ENCODE data around the gene TDO2. TPM values are rescaled to one million over a fixed set of nuclear protein-coding genes. Genes with fewer than 3 reads are reported as not detected.

TDO2 gene
- total RNA-seq, 1 donor from 2014 or later, result 3.0 TPM

DNA sequence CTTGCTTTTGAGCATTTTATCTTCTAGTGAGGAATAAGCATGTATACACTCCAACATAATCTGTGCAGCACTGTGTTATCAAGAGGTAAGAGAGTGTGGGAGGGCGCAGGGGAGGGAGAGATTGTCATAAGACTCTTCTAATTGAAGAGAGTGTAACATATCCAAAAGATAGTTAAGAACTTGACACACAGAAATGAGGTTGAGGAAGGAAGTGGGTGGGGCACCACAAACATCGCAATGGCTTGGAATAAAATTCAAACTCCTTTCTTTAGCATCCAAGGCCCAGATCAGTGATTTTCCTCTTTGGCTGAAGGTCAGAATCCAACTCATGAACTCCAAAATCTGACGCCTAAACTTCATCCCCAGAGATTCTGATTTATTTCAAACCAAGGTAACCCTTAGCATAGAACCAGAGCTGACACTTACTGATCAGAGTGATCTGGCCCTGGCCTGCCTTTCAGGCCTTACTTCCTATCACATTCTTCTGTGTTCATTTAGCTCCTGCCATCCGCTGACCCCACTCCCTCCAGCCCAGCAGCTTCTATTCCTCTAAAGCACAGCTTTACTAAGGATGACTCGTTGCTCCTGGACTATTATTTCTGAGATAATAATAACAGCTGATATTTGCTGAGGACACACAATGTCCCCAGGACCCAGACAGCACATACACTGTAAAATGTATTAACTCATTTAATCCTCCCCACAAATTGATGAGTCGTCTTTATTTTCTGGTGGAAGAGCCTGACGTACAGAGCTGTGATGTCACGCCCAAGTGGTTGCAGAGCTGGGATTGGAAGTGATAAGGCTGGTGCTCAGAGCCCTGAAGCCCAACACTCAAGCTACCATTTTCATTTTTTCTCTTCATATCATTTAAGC, 60.8 kb downstream of the TDO2 start:
- no peaks in the 10 kb centered on the region for H3K27me3 ChIP-seq
- intact Hi-C loops (cut with DNase I), result no loop called here
- TF ChIP-seq, protein P1, sequence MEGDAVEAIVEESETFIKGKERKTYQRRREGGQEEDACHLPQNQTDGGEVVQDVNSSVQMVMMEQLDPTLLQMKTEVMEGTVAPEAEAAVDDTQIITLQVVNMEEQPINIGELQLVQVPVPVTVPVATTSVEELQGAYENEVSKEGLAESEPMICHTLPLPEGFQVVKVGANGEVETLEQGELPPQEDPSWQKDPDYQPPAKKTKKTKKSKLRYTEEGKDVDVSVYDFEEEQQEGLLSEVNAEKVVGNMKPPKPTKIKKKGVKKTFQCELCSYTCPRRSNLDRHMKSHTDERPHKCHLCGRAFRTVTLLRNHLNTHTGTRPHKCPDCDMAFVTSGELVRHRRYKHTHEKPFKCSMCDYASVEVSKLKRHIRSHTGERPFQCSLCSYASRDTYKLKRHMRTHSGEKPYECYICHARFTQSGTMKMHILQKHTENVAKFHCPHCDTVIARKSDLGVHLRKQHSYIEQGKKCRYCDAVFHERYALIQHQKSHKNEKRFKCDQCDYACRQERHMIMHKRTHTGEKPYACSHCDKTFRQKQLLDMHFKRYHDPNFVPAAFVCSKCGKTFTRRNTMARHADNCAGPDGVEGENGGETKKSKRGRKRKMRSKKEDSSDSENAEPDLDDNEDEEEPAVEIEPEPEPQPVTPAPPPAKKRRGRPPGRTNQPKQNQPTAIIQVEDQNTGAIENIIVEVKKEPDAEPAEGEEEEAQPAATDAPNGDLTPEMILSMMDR (IDR thresholded peaks at IDR 0.05), result no peak
- DNase-seq, result no peak
- H3K36me3 ChIP-seq, result no peaks in the 10 kb centered on the region
- H3K4me1 ChIP-seq, result no peaks in the 10 kb centered on the region
- no peaks in the 10 kb centered on the region for H3K9me3 ChIP-seq
- H3K4me3 ChIP-seq, result no peak overlapping the region
- H3K27ac ChIP-seq, result no peak overlapping the region
- no peak for ATAC-seq

DNA sequence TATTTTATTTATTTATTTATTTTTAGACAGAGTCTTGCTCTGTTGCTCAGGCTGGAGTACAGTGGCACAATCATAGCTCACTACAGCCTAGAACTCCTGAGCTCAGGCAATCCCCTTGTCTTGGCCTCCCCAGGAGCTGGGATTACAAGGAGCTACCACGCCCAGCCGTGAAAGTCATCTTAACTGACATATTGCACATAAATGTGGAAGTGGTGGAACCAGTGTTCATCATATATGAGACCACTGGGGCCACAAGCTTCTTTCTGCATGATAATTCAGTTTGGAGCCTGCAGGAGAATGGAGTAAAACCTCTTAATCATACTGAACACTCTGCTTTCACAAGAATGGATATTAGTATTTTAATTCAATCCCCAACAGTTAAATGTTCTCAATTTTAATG, 62.7 kb downstream of the TDO2 start:
- H3K4me1 ChIP-seq, result no peaks in the 10 kb centered on the region
- no peaks in the 10 kb centered on the region for H3K36me3 ChIP-seq
- TF ChIP-seq, protein P1 (IDR thresholded peaks at IDR 0.05), result no peak
- ATAC-seq, result no peak
- DNase-seq, result no peak
- no peak overlapping the region for H3K4me3 ChIP-seq
- no peaks in the 10 kb centered on the region for H3K9me3 ChIP-seq
- no peak overlapping the region for H3K27ac ChIP-seq
- H3K27me3 ChIP-seq, result no peaks in the 10 kb centered on the region
- intact Hi-C loops (cut with DNase I), result no loop called here

DNA sequence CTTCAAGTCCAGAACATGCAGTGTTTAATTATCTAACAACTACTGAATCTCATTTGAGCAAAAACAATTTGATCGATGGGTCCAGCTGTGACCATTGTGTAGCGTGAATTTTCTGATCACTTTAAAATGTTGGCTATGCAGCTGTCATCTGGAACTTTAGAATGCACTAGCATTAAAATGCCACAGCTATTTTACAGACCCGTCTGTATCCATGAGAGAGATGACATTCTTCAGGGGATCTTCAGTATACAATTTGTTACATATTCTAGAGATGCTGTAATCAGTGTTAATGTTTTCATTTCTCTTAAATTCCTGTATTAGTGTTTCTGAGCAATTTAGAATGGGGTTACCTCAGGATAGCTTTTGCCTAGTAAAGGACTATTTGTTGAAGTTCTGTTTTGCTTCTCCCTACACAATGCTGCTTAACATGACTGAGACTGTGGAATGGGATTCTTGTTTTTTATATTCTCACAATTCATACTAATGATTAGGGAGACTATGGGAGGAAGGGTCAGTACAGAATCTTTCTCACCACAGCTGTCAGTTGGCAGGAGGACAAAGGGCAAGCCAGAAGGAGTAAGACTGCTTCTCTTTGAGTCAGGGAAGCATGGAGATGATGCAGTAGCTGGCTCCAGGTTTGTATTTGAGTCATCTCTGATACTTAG, 63.4 kb downstream of the TDO2 start:
- Histone ChIP-seq H3K27ac (no peak overlapping the region), H3K4me1 (no peaks in the 10 kb centered on the region), H3K27me3 (no peaks in the 10 kb centered on the region), H3K36me3 (no peaks in the 10 kb centered on the region), H3K9me3 (no peaks in the 10 kb centered on the region), H3K4me3 (no peak overlapping the region)
- no peak for DNase-seq
- no peak for ATAC-seq
- TF ChIP-seq, protein P1 (IDR thresholded peaks at IDR 0.05), result no peak
- intact Hi-C loops (cut with DNase I), result no loop called here

Other genes with a start within 250 kb of the TDO2 start
- 76.0 TPM for gene GUCY1A1, start 236.8 kb upstream of the TDO2 start, total RNA-seq
- 21.9 TPM for gene GUCY1B1, start 144.7 kb upstream of the TDO2 start, total RNA-seq
- not detected for gene ASIC5, start 37.4 kb upstream of the TDO2 start, total RNA-seq
- 30.5 TPM for gene CTSO, start 50.2 kb downstream of the TDO2 start, total RNA-seq